Stimulated activated CD4-positive, alpha-beta T cell treated with anti-CD3 and anti-CD28 coated beads, TNF-alpha, amount 100 ng/mL, for 24 hours (primary cell): Measurements from ENCODE around the gene SSPN.

Experiments used
- DNase-seq, 3 experiments: peaks; one replicate each; pipeline ENCODE4 v3.0.0-alpha.2; 2020; ENCODE audit warnings: low read depth in 3 of 3

Gene SSPN

DNA sequence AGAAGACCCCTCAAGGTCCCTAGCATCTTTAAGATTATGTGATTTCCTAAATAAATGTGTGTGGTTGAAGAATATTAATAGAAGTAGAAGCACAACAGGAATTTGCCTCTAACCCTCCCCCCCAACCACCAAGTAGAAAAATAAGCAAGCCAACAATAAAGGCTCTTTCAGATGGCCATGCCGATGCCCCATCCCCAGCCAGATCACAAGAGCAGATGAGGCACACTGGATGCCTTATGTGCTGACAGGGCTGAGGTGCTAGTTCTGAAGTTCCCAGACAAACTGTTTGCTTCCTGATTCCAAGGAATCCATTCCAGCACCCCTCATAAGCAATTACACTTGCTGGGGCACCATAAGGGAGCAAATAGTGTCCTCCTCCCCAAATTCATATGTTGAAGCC lies 90.0 kb downstream of the SSPN start:
- no peak for DNase-seq

- DNase-seq, result no peak
Measured at GRCh38 chr12:26286186-26286585, 90.8 kb downstream of the SSPN start.

GRCh38 chr12:26287671-26288381 lies 92.5 kb downstream of the SSPN start:
- DNase-seq, result no peak

DNA sequence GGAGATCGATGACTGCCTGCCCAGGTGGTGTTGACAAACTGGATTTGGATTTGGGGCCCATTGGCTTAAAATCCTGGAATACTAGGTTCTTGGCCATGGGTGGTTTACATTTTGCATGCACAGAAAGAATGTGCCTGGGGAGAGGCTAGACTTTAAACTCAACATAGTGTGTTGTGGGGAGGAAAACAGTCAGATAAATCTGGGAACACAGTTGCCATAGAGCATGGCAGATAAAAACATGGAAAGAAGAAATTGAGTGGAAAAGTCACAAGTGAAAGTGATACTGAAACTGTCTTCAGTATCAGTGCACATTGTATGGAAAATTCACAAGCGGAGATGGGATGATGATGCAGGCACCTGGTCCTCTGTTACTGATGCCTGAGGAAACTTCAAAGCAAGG lies 95.2 kb downstream of the SSPN start:
- DNase-seq, result no peak

DNA sequence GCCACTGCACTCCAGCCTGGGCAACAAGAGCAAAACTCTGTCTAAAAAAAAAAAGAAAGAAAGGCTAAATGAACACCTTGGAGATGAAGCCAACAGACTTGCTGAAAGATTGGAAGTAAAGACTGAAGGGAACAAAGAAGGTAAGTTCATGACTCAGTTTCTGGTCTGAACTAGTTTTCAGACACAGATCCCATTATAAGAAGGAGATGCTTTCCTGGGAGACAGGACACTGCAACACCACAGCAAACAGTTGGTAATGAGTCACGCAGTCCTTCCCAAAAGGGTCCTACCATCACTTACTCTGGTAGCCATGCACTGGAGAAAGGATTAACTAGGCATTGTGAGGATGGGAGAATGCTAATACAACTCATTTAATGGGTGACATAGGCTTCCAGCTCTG lies 97.2 kb downstream of the SSPN start:
- DNase-seq, result no peak

- no peak for DNase-seq
Measured at GRCh38 chr12:26293612-26294011, 98.2 kb downstream of the SSPN start.

DNA sequence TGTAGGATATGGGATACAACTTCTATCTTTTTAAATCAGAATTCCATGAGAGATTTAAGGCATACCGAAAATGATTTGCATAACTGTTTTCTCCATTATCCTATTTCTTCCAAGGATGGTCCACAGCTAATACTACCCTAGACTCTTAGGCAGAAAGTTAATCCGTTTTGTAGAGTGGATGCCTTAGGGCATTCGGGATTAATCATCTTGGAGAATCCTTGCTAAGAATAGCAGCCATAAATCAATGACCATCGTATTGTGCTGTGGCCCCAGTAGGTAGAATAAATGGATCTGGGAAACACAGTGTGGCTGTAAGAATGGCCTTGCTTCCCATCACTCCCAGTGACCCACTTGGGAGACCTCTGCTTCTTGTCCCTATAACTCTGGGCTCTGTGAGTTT lies 99.6 kb downstream of the SSPN start:
- DNase-seq, result no peak

- no peak for DNase-seq
Measured at GRCh38 chr12:26297396-26298070, 102.2 kb downstream of the SSPN start.

- no peak for DNase-seq
Measured at GRCh38 chr12:26298785-26299621, 103.6 kb downstream of the SSPN start.

DNA sequence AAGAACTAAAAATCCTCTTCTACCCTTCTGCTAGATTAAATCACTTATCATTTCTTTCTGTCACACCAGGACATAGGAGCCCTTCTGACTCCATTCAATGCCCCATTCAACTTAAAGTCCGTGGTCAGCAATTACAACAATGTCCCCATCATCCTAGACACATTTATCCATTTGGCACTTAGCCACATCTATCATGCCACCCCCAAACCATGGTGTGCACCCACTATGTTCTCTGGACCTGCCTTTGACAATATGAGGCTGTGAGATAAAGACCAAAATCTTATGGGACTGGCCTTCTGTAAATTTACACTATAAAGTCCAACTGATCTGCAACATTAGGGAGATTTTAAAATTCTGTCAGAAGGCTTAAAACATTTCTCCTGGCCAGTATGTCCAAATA lies 104.4 kb downstream of the SSPN start:
- DNase-seq, result no peak
